GM19239 (cell line): ENCODE results near the gene KREMEN2.

Source experiments
- DNase-seq: peaks from one replicate; pipeline ENCODE4 v3.0.0; 2011; ENCODE audit warnings: low spot score; ENCODE audit not compliant: insufficient read length
- FAIRE-seq: peaks from 2 replicates; lab custom pipeline; 2011; peaks lifted over from hg19 to GRCh38; lab: Jason Lieb, UNC

Gene KREMEN2

DNA sequence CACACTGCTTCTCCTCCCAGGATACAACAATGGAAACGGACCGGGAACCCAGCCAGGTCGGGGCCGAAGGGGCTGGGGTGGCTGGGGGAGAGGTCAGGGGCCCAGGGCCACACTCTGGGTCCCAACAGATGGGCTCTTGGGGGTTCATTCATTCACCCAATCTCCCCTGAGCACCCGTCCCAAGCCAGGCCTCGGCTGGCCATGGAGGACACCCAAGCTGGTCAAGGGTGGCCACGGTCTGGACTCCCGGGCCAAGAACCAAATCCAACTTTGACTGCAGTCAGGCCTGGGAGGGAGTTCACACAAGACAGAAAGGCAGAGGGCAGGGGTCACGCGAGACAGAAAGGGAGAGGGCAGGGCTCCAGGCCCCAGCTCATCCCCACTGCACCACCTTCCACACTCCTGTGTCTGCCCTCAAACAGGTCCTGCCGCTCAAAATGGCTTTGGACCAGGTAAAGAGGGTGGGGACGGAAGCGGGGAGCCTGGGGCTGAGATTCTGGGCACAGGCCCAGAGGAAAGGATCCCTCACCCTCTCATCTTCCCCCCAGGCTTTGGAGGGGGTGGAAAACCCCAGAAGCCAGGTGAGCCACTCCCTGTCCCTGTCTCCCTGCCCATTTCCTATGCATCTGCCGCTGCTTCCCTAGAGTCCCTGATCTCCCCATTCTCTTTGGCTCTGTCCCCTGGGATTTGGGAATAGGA is 28.5 kb downstream of the KREMEN2 start:
- FAIRE-seq = no peak

DNA sequence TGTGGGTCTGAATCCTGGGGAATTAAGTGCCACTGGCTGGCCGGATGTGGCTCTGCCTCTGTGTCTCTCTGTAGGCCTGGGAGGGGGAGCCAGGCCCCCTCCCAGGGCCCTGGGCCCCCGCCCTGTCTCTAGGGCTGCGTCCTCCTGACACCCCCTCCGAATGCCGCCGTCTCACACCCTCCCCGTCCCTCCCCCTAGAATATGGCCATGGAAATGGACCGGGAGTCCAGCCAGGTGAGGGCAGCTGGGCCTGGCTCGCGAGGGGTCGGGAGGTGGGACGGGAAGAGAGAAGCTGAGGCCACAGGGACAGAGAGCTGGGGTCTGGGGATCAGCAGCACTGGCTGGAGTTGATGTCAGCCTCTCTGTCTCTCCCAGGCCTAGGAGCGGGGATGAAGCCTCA is 32.2 kb downstream of the KREMEN2 start:
- FAIRE-seq = no peak
- no peak for DNase-seq

More for the DNA sequence above, 28.5 kb downstream of the KREMEN2 start:
- DNase-seq = no peak

DNA sequence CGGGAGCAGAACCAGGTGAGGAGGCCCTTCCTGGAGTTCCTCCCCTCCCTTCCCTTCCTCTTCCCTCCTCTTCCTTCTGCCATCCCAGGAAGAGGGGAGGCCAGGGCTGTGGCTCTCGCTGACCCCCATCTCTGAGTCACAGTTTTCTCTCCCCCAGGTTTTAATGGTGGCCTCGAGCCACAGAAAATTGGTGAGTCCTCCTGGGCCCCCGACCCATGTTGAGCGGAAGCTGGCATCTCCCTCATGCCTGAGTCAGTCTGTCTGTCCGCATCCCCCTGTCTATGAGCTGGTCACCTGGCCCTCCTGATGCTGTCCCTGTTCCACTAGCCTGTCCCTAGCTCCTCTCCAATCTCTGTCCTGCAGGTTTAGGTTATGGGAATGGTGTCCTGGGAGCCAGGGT is 35.9 kb downstream of the KREMEN2 start:
- no peak for FAIRE-seq
- DNase-seq = no peak

DNA sequence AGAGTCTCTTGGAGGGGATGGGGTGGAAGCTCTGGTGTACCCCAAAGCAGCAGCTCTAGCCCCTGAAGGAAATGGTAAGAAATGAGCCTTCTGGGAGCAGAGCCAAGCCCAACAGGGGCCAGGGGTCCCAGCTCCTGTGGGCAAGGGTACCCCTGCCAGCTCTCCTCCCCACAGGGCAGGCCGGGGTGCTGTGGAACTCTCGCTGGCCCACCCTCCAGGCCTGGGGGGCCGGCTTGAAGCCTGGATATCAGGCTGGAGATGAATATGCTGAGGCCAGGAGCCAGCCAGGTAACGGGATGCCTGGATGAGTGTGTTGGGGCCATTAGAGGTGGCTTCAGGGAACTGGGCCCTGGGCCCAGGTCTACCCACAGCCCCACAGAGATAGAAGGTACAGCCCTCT is 36.5 kb downstream of the KREMEN2 start:
- FAIRE-seq = no peak
- DNase-seq = no peak

- FAIRE-seq (no peak), DNase-seq (no peak)
These were observed 37.2 kb downstream of the KREMEN2 start for GRCh38 chr16:3001316-3001715.

DNA sequence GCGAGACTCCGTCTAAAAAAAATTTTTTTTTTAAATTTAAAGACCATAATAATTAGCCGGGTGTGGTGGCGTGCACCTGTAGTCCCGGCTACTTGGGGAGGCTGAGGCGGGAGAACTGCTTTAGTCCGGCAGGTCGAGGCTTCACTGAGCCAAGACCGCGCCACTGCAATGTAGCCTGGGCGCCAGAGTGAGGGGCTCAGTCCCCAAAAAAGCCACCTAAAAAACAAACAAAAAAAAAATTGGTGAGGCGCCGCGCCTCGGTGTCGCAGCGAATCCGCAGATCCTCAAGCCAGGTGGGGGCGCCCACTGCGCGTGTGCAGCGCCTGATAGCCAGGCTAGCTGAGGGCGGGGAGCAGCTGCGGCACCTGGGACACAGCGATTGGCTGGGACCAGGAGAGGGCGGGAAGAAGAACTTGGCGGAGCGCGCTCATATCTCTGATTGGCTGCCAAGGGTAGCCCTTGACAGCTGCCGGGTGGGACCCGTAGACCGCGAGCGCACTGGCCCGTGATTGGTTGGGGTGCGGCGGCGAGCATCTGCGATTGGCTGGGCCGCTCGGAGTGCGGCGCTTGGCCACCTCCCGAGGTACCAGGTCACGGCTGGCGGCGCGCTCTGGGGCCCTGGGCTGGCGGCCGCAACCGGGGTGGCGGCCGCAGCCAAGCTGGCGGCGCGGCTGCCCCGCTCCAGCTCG is 39.7 kb downstream of the KREMEN2 start:
- FAIRE-seq (peak; percentile 99), DNase-seq (peak; percentile 99)

DNA sequence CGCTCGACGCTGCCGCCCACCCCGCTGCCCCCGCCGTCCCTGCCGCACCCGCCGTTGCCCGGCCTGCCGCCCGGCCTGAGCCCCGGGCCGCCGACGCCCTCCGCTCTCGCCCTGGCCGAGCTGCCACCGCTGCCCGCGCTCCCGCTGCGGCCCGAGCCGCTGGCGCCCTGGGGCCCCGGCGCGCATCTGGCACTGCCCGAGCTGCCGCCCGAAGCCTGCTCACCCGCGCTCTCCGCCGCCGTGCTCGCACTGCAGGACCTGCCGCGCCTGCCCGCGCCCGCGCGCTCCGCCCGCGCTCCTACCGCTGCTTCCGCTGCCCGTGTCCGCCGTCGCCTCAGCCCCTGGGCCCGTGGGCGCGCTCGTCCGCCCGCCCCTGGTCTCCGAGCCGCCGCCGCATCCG is 40.2 kb downstream of the KREMEN2 start:
- no peak for FAIRE-seq
- no peak for DNase-seq

- DNase-seq (no peak), FAIRE-seq (peak; percentile 40)
These were observed 40.8 kb downstream of the KREMEN2 start for GRCh38 chr16:3004781-3005284.

GRCh38 chr16:3007059-3007956 is 43.2 kb downstream of the KREMEN2 start:
- DNase-seq (peak; percentile 69), FAIRE-seq (peak; percentile 94)

DNA sequence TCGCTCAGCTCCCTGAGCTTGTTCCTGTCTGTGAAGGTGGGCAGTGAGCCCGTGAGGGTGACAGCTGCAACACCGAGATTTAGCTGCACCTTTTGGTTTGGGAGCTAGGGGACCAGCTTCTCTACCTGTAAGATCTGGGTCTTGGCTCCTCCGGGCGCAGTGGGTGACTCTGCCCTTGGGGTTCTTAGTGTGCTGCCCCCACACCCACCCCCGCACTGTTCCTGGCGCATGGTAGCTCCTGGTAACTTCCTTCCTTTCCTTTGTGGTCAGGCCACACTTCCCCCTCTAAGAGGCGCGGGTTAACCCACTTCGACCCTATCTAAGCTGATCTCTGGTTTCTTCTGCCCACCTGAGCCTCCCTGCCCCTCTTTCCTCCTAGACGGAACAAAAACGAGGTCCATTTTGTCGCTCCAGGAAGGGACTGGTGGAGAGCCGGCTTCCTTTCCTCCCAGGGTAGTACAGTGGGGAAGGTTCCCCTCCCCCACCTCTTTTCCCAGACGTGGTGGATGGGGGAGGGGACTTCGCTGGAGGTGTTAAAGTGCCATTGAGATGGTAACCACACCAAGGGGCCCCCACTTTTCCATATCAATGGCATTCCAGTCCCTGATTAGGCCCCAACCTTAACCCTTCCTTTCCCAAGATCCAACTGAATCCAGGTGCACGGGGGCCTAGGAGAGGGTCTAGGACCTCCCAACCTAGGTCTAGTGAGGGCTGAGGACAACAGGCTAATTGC is 44.0 kb downstream of the KREMEN2 start:
- FAIRE-seq (peak; percentile 44), DNase-seq (no peak)

DNA sequence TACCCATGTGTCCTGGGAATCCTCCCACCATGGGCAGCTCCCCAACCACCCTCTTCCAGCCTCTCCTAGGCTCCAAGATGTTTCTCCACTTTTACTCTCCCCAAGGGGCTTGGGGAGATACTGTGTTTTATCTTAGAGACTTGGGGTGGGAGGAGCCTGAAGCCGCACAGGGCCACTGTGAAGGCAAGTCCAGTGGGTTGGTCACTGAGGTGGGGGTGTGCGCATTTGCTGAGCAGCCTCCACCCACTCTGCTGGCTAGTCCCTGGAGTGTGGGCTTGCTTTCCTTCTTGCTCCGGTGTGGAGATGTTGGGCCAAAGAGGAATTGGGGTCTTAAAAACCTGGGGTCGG is 44.6 kb downstream of the KREMEN2 start:
- no peak for DNase-seq

GRCh38 chr16:3009568-3010390 is 45.7 kb downstream of the KREMEN2 start:
- no peak for DNase-seq
- FAIRE-seq = no peak

More for the DNA sequence above, 44.6 kb downstream of the KREMEN2 start:
- FAIRE-seq = no peak

DNA sequence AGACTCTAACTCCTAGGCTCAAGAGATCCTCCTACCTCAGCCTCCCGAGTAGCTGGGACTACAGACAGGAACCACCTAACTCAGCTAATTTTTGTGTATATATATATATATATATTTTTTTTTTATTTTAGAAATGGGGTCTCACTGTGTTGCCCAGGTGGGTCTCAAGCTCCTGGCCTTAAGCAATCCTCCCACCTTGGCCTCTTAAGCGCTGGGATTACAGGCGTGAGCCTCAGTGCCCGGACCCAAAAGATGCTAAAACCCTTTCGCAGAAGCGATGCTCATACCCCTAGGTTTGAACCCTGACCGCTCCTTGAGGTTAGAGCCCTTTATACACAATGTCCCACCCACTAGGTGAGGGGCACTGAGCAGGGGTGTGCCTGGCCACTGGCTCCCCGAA is 46.4 kb downstream of the KREMEN2 start:
- FAIRE-seq = no peak

GRCh38 chr16:3012246-3012645 is 48.2 kb downstream of the KREMEN2 start:
- FAIRE-seq (no peak), DNase-seq (no peak)

More for the DNA sequence above, 46.4 kb downstream of the KREMEN2 start:
- DNase-seq = no peak

DNA sequence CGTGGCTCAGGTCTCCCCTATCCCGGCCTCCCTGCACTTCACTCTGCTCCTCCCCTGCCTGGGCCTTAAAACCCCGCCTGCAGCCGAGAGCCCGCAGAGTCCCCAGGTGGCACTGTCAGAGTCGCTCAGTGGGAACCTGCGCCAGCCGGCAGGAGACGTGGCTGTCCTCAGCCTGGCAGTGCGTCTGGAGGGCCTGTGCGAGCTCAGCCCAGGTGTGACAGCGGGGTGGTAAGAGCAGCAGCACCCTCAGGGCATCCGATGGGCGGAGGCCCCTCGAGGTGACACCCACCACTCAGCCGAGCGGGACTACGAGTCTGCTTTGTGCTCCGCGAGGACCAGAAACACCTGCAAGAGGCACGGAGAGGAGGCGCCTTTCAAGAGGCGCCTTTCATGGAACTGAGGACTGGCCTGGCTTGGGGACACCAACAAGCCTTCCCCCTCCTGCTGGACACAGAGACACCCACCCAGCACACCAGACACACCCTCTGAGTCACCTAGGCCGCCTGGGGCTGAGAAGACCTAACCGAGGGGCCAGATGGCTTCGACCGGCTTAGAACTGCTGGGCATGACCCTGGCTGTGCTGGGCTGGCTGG is 48.8 kb downstream of the KREMEN2 start, which contains the start of gene CLDN9:
Gene CLDN9, plus strand, starts transcription at position 96 of the 593 bp plus-strand sequence. Its CDS starts 440 bp downstream, at position 536.
- no peak for DNase-seq
- FAIRE-seq = no peak

DNA sequence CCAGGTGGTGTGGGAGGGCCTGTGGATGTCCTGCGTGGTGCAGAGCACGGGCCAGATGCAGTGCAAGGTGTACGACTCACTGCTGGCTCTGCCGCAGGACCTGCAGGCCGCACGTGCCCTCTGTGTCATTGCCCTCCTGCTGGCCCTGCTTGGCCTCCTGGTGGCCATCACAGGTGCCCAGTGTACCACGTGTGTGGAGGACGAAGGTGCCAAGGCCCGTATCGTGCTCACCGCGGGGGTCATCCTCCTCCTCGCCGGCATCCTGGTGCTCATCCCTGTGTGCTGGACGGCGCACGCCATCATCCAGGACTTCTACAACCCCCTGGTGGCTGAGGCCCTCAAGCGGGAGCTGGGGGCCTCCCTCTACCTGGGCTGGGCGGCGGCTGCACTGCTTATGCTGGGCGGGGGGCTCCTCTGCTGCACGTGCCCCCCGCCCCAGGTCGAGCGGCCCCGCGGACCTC is 49.4 kb downstream of the KREMEN2 start:
- DNase-seq = no peak
- FAIRE-seq = no peak

GRCh38 chr16:3013998-3014690 is 50.1 kb downstream of the KREMEN2 start:
- FAIRE-seq (no peak), DNase-seq (no peak)

- no peak for DNase-seq
- no peak for FAIRE-seq
These were observed 50.9 kb downstream of the KREMEN2 start for GRCh38 chr16:3014971-3015370.
